Nephron progenitor cell (in vitro differentiated cells): ENCODE measurements around the gene HEATR5A.
"Not testable (repeated sequence)": the region's sequence is repeated elsewhere in the genome, so short reads cannot be mapped to it uniquely, and the experiment has no call there.

Source experiments
- DNase-seq: peaks from one replicate; pipeline ENCODE4 v3.0.0; 2021
- H3K27ac Mint-ChIP-seq: 2 replicates; pipeline ENCODE4 v1.8.0; 2021; ENCODE audit warnings: mild to moderate bottlenecking, moderate library complexity, mixed read lengths
- H3K27me3 Mint-ChIP-seq: 2 replicates; pipeline ENCODE4 v1.8.0; 2021; ENCODE audit warnings: mild to moderate bottlenecking, low read depth, mixed read lengths; ENCODE audit not compliant: poor library complexity
- H3K36me3 Mint-ChIP-seq: 2 replicates; pipeline ENCODE4 v1.8.0; 2021; ENCODE audit warnings: low read depth, mixed read lengths
- H3K4me1 Mint-ChIP-seq: 2 replicates; pipeline ENCODE4 v1.8.0; 2021; ENCODE audit warnings: mixed read lengths
- H3K4me3 Mint-ChIP-seq: 2 replicates; pipeline ENCODE4 v1.8.0; 2021; ENCODE audit warnings: mild to moderate bottlenecking, moderate library complexity, mixed read lengths
- H3K9me3 Mint-ChIP-seq: 2 replicates; pipeline ENCODE4 v1.8.0; 2021; ENCODE audit warnings: mild to moderate bottlenecking, moderate library complexity, mixed read lengths
- TF ChIP-seq, protein P1 (sequence below): fragments of 200-600 bp; sonication (generic); IDR thresholded peaks from 2 replicates; pipeline ENCODE4 v1.5.0; 2021; ENCODE audit warnings: antibody characterized with exemption

Gene HEATR5A

DNA sequence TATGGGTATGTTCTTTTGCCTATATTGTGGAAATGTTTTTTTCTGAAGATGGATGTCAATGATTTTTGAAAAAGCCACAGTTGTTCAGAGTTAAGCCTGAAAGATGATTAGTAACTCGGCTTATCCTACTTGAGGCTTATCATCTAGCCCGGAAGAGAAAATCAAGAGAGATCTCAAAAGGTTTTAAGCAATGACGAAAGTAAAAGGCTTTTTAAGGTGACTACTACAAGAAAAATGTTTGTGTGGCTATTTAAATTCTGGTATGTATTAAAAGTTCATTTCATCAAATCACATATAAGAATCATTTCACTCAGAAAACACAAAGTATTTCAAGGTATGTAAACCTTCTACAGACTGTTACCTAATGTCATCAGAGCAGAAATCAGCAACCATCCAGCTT lies 40.2 kb downstream of the HEATR5A start:
- Mint-ChIP-seq H3K36me3 (peaks cover 16% of the 10 kb centered on the region), H3K27ac (no peak overlapping the region), H3K27me3 (no peaks in the 10 kb centered on the region), H3K4me1 (no peaks in the 10 kb centered on the region), H3K9me3 (no peaks in the 10 kb centered on the region), H3K4me3 (no peak overlapping the region)
- no peak for DNase-seq
- TF ChIP-seq, protein P1, sequence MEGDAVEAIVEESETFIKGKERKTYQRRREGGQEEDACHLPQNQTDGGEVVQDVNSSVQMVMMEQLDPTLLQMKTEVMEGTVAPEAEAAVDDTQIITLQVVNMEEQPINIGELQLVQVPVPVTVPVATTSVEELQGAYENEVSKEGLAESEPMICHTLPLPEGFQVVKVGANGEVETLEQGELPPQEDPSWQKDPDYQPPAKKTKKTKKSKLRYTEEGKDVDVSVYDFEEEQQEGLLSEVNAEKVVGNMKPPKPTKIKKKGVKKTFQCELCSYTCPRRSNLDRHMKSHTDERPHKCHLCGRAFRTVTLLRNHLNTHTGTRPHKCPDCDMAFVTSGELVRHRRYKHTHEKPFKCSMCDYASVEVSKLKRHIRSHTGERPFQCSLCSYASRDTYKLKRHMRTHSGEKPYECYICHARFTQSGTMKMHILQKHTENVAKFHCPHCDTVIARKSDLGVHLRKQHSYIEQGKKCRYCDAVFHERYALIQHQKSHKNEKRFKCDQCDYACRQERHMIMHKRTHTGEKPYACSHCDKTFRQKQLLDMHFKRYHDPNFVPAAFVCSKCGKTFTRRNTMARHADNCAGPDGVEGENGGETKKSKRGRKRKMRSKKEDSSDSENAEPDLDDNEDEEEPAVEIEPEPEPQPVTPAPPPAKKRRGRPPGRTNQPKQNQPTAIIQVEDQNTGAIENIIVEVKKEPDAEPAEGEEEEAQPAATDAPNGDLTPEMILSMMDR = no peak

DNA sequence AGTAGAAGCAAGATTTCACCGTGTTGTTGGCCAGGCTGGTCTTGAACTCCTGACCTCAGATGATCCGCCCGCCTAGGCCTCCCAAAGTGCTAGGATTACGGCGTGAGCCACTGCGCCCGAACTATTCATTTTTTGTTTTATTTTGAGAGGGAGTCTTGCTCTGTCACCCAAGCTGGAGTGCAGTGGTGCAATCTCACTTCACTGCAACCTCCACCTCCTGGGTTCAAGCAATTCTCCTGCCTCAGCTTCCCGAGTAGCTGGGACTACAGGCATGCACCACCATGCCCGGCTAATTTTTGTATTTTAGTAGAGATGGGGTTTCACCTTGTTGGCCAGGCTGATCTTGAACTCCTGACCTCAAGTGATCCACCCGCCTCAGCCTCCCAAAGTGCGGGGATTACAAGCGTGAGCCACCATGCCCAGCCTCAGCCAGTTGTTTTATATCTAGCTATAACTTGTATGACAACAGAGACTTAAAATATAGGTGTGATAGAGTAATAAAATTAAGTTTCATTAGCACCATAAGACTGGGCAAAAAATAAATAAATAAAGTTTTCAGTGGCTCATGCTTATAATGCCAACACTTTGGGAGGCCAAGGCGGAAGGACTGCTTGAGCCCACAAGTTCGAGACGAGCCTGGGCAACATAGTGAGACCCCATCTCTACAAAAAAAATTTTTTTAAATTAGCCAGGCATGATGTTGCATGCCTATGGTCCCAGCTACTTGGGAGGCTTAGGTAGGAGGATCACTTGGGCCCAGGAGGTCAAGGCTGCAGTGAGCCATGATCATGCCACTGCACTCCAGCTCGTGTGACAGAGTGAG lies 41.0 kb downstream of the HEATR5A start:
- not testable (repeated sequence) for H3K4me1 Mint-ChIP-seq, DNase-seq, H3K4me3 Mint-ChIP-seq, H3K27ac Mint-ChIP-seq, H3K9me3 Mint-ChIP-seq, H3K27me3 Mint-ChIP-seq
- H3K36me3 Mint-ChIP-seq = peaks cover 16% of the 10 kb centered on the region

DNA sequence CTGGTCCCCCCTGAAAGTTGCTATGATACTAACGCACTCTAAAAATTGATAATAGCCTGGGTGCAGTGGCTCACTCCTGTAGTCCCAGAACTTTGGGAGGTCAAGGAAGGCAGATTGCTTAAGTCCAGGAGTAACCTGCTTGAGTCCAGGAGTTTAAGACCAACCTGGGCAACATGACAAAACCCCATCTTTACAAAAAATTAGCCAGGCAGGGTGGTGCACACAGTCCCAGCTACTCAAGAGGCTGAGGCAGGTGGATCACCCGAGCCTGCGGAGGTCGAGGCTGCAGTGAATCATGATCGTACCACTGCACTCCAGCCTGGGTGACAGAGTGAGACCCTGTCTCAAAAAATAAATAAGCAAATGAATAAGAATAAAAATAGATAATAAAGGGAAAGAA lies 42.9 kb downstream of the HEATR5A start:
- TF ChIP-seq, protein P1 = no peak
- H3K27ac Mint-ChIP-seq = no peak overlapping the region

DNA sequence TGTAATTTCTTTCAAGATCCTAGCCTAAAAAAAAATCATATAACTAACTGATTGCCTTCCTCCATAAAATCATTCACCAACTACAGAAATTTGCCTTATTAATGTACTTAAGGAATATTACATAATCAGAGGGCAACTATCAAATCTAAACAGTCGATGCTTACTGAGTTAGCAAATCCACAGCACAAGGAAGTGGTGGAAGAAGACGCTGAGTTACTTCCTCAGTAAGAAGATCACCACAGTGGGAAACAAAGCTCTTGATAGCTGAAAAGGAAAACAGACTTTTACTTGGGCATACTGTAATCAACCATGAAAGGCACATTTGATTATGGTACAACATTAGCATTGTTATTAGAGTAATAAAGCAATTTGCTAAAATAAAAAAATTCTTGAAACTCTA lies 48.7 kb downstream of the HEATR5A start:
- peaks cover 31% of the 10 kb centered on the region for H3K36me3 Mint-ChIP-seq
- H3K27me3 Mint-ChIP-seq = no peaks in the 10 kb centered on the region

More for the DNA sequence above, 42.9 kb downstream of the HEATR5A start:
- no peak overlapping the region for H3K4me3 Mint-ChIP-seq
- no peak for DNase-seq
- no peaks in the 10 kb centered on the region for H3K4me1 Mint-ChIP-seq
- H3K9me3 Mint-ChIP-seq = no peaks in the 10 kb centered on the region
- H3K36me3 Mint-ChIP-seq = peaks cover 27% of the 10 kb centered on the region
- H3K27me3 Mint-ChIP-seq = no peaks in the 10 kb centered on the region

DNA sequence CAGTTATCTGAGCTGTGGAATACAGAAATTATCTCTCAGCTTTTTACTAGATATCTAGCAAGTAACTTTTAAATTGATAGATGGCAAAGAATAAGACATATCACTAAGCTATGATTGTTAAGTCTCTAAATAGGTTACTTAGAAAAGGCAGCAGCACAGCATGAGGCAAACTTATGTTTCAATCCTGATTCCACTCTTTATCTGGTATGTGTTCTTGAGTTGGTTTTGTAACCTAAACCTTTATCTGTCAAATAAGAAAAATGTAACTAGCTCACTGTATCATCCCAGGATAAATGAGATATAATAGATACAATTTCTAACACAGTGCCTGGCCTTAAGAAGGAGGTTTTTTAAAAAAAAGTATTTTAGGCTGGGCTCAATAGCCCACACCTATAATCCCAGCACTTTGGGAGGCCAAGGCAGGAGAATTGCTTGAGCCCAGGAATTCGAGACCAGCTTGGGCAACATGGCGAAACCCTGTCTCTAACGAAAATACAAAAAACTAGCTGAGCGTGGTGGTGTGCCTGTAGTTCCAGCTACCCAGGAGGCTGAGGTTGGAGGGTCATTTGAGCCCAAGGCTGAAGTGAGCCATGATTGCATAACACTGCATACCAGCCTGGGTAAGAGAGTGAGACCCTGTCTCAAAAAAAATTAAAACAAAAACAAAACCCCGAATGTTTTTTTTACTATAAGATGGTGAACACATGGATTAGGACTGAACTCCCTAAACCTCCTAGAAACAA lies 56.8 kb downstream of the HEATR5A start:
- no peak for DNase-seq
- H3K4me3 Mint-ChIP-seq = no peak overlapping the region
- no peak overlapping the region for H3K27ac Mint-ChIP-seq
- no peaks in the 10 kb centered on the region for H3K4me1 Mint-ChIP-seq
- H3K9me3 Mint-ChIP-seq = no peaks in the 10 kb centered on the region
- TF ChIP-seq, protein P1 = no peak
- no peaks in the 10 kb centered on the region for H3K27me3 Mint-ChIP-seq
- H3K36me3 Mint-ChIP-seq = peaks cover 15% of the 10 kb centered on the region

More for the DNA sequence above, 48.7 kb downstream of the HEATR5A start:
- Mint-ChIP-seq H3K4me3 (no peak overlapping the region), H3K9me3 (no peaks in the 10 kb centered on the region), H3K27ac (no peak overlapping the region), H3K4me1 (no peaks in the 10 kb centered on the region)
- TF ChIP-seq, protein P1 = no peak
- no peak for DNase-seq

DNA sequence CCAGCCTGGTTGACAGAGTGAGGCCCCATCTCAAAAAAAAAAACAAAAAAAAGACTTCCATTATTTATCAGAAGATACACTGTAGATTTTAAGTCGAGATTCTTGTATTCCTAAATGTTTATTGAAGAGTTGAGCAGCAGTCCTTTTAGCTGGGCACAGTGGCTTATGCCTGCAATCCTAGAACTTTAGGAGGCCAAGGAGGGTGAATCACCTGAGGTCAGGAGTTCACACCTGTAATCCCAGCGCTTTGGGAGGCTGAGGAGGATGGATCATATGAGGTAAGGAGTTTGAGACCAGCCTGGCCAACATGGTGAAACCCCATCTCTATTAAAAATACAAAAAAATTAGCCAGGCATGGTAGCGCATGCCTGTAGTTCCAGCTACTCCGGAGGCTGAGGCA lies 57.6 kb downstream of the HEATR5A start:
- no peaks in the 10 kb centered on the region for H3K9me3 Mint-ChIP-seq
- no peaks in the 10 kb centered on the region for H3K27me3 Mint-ChIP-seq

DNA sequence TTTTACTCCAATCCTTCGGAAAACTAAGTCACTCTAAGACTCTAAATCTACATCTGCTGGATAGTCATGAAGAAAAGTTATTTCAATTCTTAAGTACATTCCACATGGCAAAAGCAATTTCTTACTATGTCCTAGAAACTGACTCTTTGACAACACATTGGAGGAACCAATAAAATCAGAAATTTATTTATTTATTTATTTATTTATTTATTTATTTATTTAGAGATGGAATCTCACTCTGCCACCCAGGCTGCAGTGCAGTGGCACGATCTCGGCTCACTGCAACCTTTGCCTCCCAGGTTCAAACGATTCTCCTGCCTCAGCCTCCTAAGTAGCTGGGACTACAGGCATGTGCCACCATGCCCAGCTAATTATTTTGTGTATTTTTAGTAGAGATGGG lies 58.6 kb downstream of the HEATR5A start:
- not testable (repeated sequence) for H3K4me3 Mint-ChIP-seq, DNase-seq, H3K36me3 Mint-ChIP-seq, H3K27ac Mint-ChIP-seq, H3K27me3 Mint-ChIP-seq, H3K4me1 Mint-ChIP-seq, H3K9me3 Mint-ChIP-seq

More for the DNA sequence above, 57.6 kb downstream of the HEATR5A start:
- TF ChIP-seq, protein P1 = no peak
- no peak overlapping the region for H3K4me3 Mint-ChIP-seq
- H3K4me1 Mint-ChIP-seq = no peaks in the 10 kb centered on the region
- H3K36me3 Mint-ChIP-seq = peaks cover 9% of the 10 kb centered on the region
- DNase-seq = no peak
- no peak overlapping the region for H3K27ac Mint-ChIP-seq
